IMR-90 (cell line): ENCODE data around the gene CD99L2. TPM values are rescaled to one million over a fixed set of nuclear protein-coding genes. Genes with fewer than 3 reads are reported as not detected.

ENCODE experiments used
- ATAC-seq: fragments of 200-7000 bp; cut with Tn5 transposase; 2 replicates; pipeline ENCODE4 v1.9.1; 2020; ENCODE audit warnings: low read depth, mild to moderate bottlenecking, moderate library complexity
- BruUV-seq: library from RNA; stranded (reverse); fragments of 400-500 nt; replicated peaks from 2 replicates; lab custom pipeline; 2021; lab: Mats Ljungman, UMichigan
- CTCF ChIA-PET: fragments of 300-600 bp; formaldehyde crosslinking; extraction: SDS; loops from one replicate; lab custom pipeline; 2021; ENCODE audit warnings: antibody characterized with exemption; lab: Yijun Ruan, JAX
- POLR2A ChIA-PET: fragments of 300-600 bp; sonication (Branson Sonifier 250); formaldehyde crosslinking; loops from one replicate; lab custom pipeline; 2022; ENCODE audit warnings: antibody characterized with exemption; ENCODE audit not compliant: unreplicated experiment; lab: Charles Lee
- DNase-seq: peaks from one replicate; pipeline ENCODE4 v3.0.0; 2013
- H2AFZ ChIP-seq: replicated peaks from 2 replicates; pipeline ENCODE3; 2013; ENCODE audit warnings: low read length, mild to moderate bottlenecking; ENCODE audit not compliant: poor library complexity
- H2AK5ac ChIP-seq: 2 replicates; pipeline ENCODE4 v1.6.1; 2013; ENCODE audit warnings: low read depth, low read length, inconsistent platforms
- H2AK9ac ChIP-seq: replicated peaks from 2 replicates; pipeline ENCODE3; 2013; ENCODE audit warnings: mild to moderate bottlenecking, low read depth, low read length, moderate library complexity; ENCODE audit not compliant: poor library complexity
- H2BK120ac ChIP-seq: 2 replicates; pipeline ENCODE4 v1.6.1; 2013; ENCODE audit warnings: low read depth, low read length, inconsistent platforms
- H2BK15ac ChIP-seq: 3 replicates; pipeline ENCODE4 v1.6.1; 2013; ENCODE audit warnings: low read depth, low read length, inconsistent platforms
- H2BK20ac ChIP-seq: 2 replicates; pipeline ENCODE4 v1.6.1; 2013; ENCODE audit warnings: low read depth, mild to moderate bottlenecking, inconsistent platforms, low read length, moderate library complexity
- H2BK5ac ChIP-seq: 2 replicates; pipeline ENCODE4 v1.6.1; 2013; ENCODE audit warnings: mild to moderate bottlenecking, low read depth, low read length, inconsistent platforms; ENCODE audit not compliant: poor library complexity, severe bottlenecking
- H3K14ac ChIP-seq: replicated peaks from 2 replicates; pipeline ENCODE4 v1.6.1; 2013; ENCODE audit warnings: low read depth, low read length, inconsistent platforms
- H3K18ac ChIP-seq: 2 replicates; pipeline ENCODE4 v1.6.1; 2013; ENCODE audit warnings: low read depth, low read length, control low read depth
- H3K23ac ChIP-seq: 2 replicates; pipeline ENCODE4 v1.6.1; 2013; ENCODE audit warnings: low read depth, low read length, inconsistent platforms
- H3K27ac ChIP-seq: 2 replicates; pipeline ENCODE4 v1.5.1; 2013; ENCODE audit warnings: mild to moderate bottlenecking, control low read depth, low read length; ENCODE audit not compliant: insufficient read depth
- H3K27me3 ChIP-seq: 2 replicates; pipeline ENCODE4 v1.6.1; 2013; ENCODE audit warnings: low read length; ENCODE audit not compliant: control insufficient read depth, insufficient read depth
- H3K36me3 ChIP-seq: 2 replicates; pipeline ENCODE4 v1.6.1; 2013; ENCODE audit warnings: low read length, mixed read lengths; ENCODE audit not compliant: control insufficient read depth, insufficient read depth
- H3K4ac ChIP-seq: 2 replicates; pipeline ENCODE4 v1.6.1; 2013; ENCODE audit warnings: low read depth, low read length, inconsistent platforms
- H3K4me1 ChIP-seq: 2 replicates; pipeline ENCODE4 v1.6.1; 2013; ENCODE audit warnings: low read length, mixed read lengths; ENCODE audit not compliant: control insufficient read depth, insufficient read depth
- H3K4me2 ChIP-seq: 2 replicates; pipeline ENCODE4 v1.6.1; 2013; ENCODE audit warnings: low read depth, mild to moderate bottlenecking, control low read depth, low read length, moderate library complexity
- H3K4me3 ChIP-seq: 2 replicates; pipeline ENCODE4 v1.5.1; 2013; ENCODE audit warnings: low read depth, mild to moderate bottlenecking, control low read depth, low read length, moderate library complexity; ENCODE audit not compliant: insufficient read depth
- H3K56ac ChIP-seq: 2 replicates; pipeline ENCODE4 v1.6.1; 2013; ENCODE audit warnings: low read length, inconsistent platforms; ENCODE audit not compliant: insufficient read depth; ENCODE audit errors: extremely low read depth
- H3K79me1 ChIP-seq, 2 experiments: 2 replicates each; pipeline ENCODE4 v1.6.1; 2013; ENCODE audit warnings: low read length in 2 of 2, inconsistent platforms in 1 of 2, low read depth in 1 of 2
- H3K9ac ChIP-seq: 2 replicates; pipeline ENCODE4 v1.6.1; 2013; ENCODE audit warnings: low read depth, low read length, control low read depth
- H3K9me1 ChIP-seq: 2 replicates; pipeline ENCODE4 v1.6.1; 2013; ENCODE audit warnings: low read length, inconsistent platforms; ENCODE audit not compliant: insufficient read depth
- H3K9me3 ChIP-seq: 2 replicates; pipeline ENCODE4 v1.6.1; 2013; ENCODE audit warnings: low read length; ENCODE audit not compliant: control insufficient read depth, insufficient read depth
- H4K20me1 ChIP-seq: 2 replicates; pipeline ENCODE4 v1.6.1; 2013; ENCODE audit warnings: low read length, inconsistent platforms; ENCODE audit not compliant: insufficient read depth
- H4K5ac ChIP-seq: 2 replicates; pipeline ENCODE4 v1.6.1; 2013; ENCODE audit warnings: mild to moderate bottlenecking, low read depth, low read length, control low read depth
- H4K8ac ChIP-seq, 2 experiments: 2 replicates each; pipeline ENCODE4 v1.6.1; 2013; ENCODE audit warnings: low read depth in 2 of 2, low read length in 2 of 2, control low read depth in 1 of 2, inconsistent platforms in 1 of 2
- H4K91ac ChIP-seq: 2 replicates; pipeline ENCODE4 v1.6.1; 2013; ENCODE audit warnings: low read depth, low read length, inconsistent platforms; ENCODE audit not compliant: insufficient read depth
- BHLHE40 ChIP-seq: fragments of 150-350 bp; IDR thresholded peaks from 2 replicates; pipeline ENCODE4 v1.6.1; 2016; ENCODE audit warnings: mild to moderate bottlenecking, low read depth, low read length
- CEBPB ChIP-seq: IDR thresholded peaks from 2 replicates; pipeline ENCODE4 v1.6.1; 2012; ENCODE audit warnings: low read depth, low read length, improper control_type of control experiment
- CHD1 ChIP-seq: IDR thresholded peaks from 2 replicates; pipeline ENCODE4 v1.6.1; 2012; ENCODE audit warnings: low read depth, low read length, improper control_type of control experiment
- CTCF ChIP-seq: conservative IDR thresholded peaks from 2 replicates; pipeline ENCODE4 v1.5.1; 2012; ENCODE audit warnings: mild to moderate bottlenecking, low read depth, low read length, improper control_type of control experiment
- ELK1 ChIP-seq: fragments of 150-350 bp; IDR thresholded peaks from 2 replicates; pipeline ENCODE4 v1.6.1; 2016; ENCODE audit warnings: low read depth, mild to moderate bottlenecking, low read length, moderate library complexity, borderline replicate concordance
- FOS ChIP-seq: fragments of 150-350 bp; IDR thresholded peaks from 2 replicates; pipeline ENCODE4 v1.6.1; 2016; ENCODE audit warnings: low read depth, low read length
- MAFK ChIP-seq: IDR thresholded peaks from 2 replicates; pipeline ENCODE4 v1.6.1; 2012; ENCODE audit warnings: low read depth, low read length, improper control_type of control experiment
- MAZ ChIP-seq: IDR thresholded peaks from 2 replicates; pipeline ENCODE4 v1.6.1; 2012; ENCODE audit warnings: low read depth, mild to moderate bottlenecking, low read length, improper control_type of control experiment, moderate library complexity, borderline replicate concordance
- MXI1 ChIP-seq: IDR thresholded peaks from 2 replicates; pipeline ENCODE4 v1.6.1; 2012; ENCODE audit warnings: low read depth, mild to moderate bottlenecking, low read length, moderate library complexity, borderline replicate concordance
- NFE2L2 ChIP-seq: fragments of 150-350 bp; IDR thresholded peaks from 2 replicates; pipeline ENCODE4 v1.6.1; 2016; ENCODE audit warnings: low read depth, mild to moderate bottlenecking, low read length
- POLR2A ChIP-seq: IDR thresholded peaks from 2 replicates; pipeline ENCODE4 v1.6.1; 2012; ENCODE audit warnings: mild to moderate bottlenecking, low read depth, low read length
- RAD21 ChIP-seq: IDR thresholded peaks from 2 replicates; pipeline ENCODE4 v1.6.1; 2012; ENCODE audit warnings: low read length, improper control_type of control experiment
- RCOR1 ChIP-seq: IDR thresholded peaks from 2 replicates; pipeline ENCODE4 v1.6.1; 2012; ENCODE audit warnings: mild to moderate bottlenecking, low read length, improper control_type of control experiment; ENCODE audit not compliant: insufficient replicate concordance
- RFX5 ChIP-seq: IDR thresholded peaks from 2 replicates; pipeline ENCODE4 v1.8.0; 2012; ENCODE audit warnings: low read depth, mild to moderate bottlenecking, low read length, moderate library complexity
- SMC3 ChIP-seq: fragments of 150-350 bp; IDR thresholded peaks from 2 replicates; pipeline ENCODE4 v1.6.1; 2016; ENCODE audit warnings: low read depth, mild to moderate bottlenecking, antibody characterized with exemption, low read length, moderate library complexity
- USF2 ChIP-seq: fragments of 150-350 bp; IDR thresholded peaks from 2 replicates; pipeline ENCODE4 v1.6.1; 2017; ENCODE audit warnings: mild to moderate bottlenecking, antibody characterized with exemption, low read length, low read depth
- WGBS, 2 experiments: methylation state at CpG; one replicate each; pipeline versions ENCODE4 v1.1.5 to v1.1.7; 2013; ENCODE audit warnings: missing lambda C conversion rate in 2 of 2; ENCODE audit not compliant: insufficient read length in 1 of 2; ENCODE audit errors: extremely low coverage in 2 of 2; 5-methylcytosine and 5-hydroxymethylcytosine counted together
- dilution Hi-C: fragments of 300-500 bp; cut with HindIII; formaldehyde crosslinking; loops from one replicate; pipeline ENCODE4 v1.14.3; 2018; ENCODE audit warnings: low sequenced_read_pairs; ENCODE audit not compliant: unreplicated experiment
- in situ Hi-C: fragments of 300-500 bp; cut with MboI; formaldehyde crosslinking; loops from 3 replicates; pipeline ENCODE4 v1.14.3; 2019; ENCODE audit warnings: low sequenced_read_pairs, inconsistent platforms, mixed read lengths
- intact Hi-C: fragments of 100-400 bp; cut with micrococcal nuclease; formaldehyde crosslinking; loops from 2 replicates; pipeline ENCODE4 v1.10.0; 2022
- polyA plus RNA-seq, 3 experiments: library from polyadenylated mRNA; depleted of rRNA; stranded (reverse); fragments of >200 nt; gene quantifications; 2 replicates each; pipeline ENCODE4 v1.2.3, GENCODE V29; 2012; ENCODE audit warnings: low replicate concordance in 1 of 3
- total RNA-seq: library from RNA; depleted of rRNA; stranded (reverse); fragments of >200 nt; gene quantifications from 2 replicates; pipeline ENCODE4 v1.2.3, GENCODE V29; 2012

The CD99L2 gene
- total and polyA plus RNA-seq, 2 of the 4 experiments (the other 2 are of a cell fraction) = 17.4 to 41.4 TPM

- TF ChIP-seq FOS (no peak), POLR2A (no peak), MAZ (no peak), ELK1 (no peak), RFX5 (no peak), CTCF (no peak), USF2 (no peak), BHLHE40 (no peak), CEBPB (no peak), SMC3 (no peak), MXI1 (no peak), MAFK (no peak), RCOR1 (no peak), CHD1 (no peak), NFE2L2 (no peak), RAD21 (no peak)
- Histone ChIP-seq H2BK20ac (no peak overlapping the region), H2BK5ac (no peak overlapping the region), H3K4me2 (no peak overlapping the region), H3K23ac (no peak overlapping the region), H3K4me1 (peaks cover 9% of the 10 kb centered on the region), H4K8ac (no peak overlapping the region), H3K9me3 (no peaks in the 10 kb centered on the region; the same call in 1 of the 2 replicates), H3K14ac (no peak overlapping the region), H3K4ac (peak overlapping the region; percentile 4; the same call in 1 of the 2 replicates), H2BK120ac (no peak overlapping the region), H3K9me1 (0 out of 2 replicates have a peak, but pooled peaks cover 2% of the 10 kb centered on the region), H4K20me1 (no peaks in the 10 kb centered on the region; the same call in 1 of the 2 replicates), H2AFZ (no peak overlapping the region), H3K9ac (no peak overlapping the region), H3K18ac (no peak overlapping the region), H3K79me1 (no peaks in the 10 kb centered on the region), H3K56ac (no peak overlapping the region), H4K91ac (no peak overlapping the region), H4K5ac (no peak overlapping the region), H2AK9ac (no peak overlapping the region), H2BK15ac (no peak overlapping the region), H2AK5ac (no peak overlapping the region), H3K27ac (peak overlapping the region; percentile 41; the same call in 1 of the 2 replicates), H3K4me3 (no peak overlapping the region), H3K27me3 (no peaks in the 10 kb centered on the region), H3K36me3 (no peaks in the 10 kb centered on the region; the same call in 1 of the 2 replicates)
- CTCF ChIA-PET = interaction anchor here (0.6 to 1.7 kb wide), 2 partner anchors 211 to 314 kb away, joined by 3 to 5 read pairs; no protein-coding TSS in a partner anchor
- DNase-seq (no peak), ATAC-seq (no peak)
- no TSS peak for BruUV-seq
- 33% methylated on average over 1 of the region's 10 CpGs; no CpG with 5 or more reads in 1 of the 2 experiments for WGBS, 2 experiments
- POLR2A ChIA-PET = no interaction called here
- in situ Hi-C loops = no loop called here
- intact Hi-C loops = no loop called here
- dilution Hi-C loops = no loop called here
These were observed 130.4 kb downstream of the CD99L2 start for GRCh38 chrX:150768132-150768485.
